H1 (cell line): ENCODE results near the gene MAB21L3. TPM values are rescaled to one million over a fixed set of nuclear protein-coding genes. Genes with fewer than 3 reads are reported as not detected.

Experiments used
- EGR1 ChIP-seq: IDR thresholded peaks from 2 replicates; pipeline ENCODE4 v1.6.1; 2011; ENCODE audit warnings: low read depth, low read length, borderline replicate concordance
- SIRT6 ChIP-seq: IDR thresholded peaks from one replicate; pipeline ENCODE4 v1.7.1; 2012; ENCODE audit warnings: low read length, inconsistent platforms
- polyA plus RNA-seq, 7 experiments: library from polyadenylated mRNA; depleted of rRNA in 3 of 7; stranded (reverse) in 5 of 7; unstranded in 2 of 7; fragments of >200 nt in 5 of 7; fragments of 200-250 nt in 2 of 7; gene quantifications; 1 replicate in 5 of 7; 2 replicates in 1 of 7; 4 replicates in 1 of 7; pipeline versions ENCODE4 v1.2.1 to v1.2.3, GENCODE V29; 2011 to 2013; ENCODE audit warnings: missing spikeins in 2 of 7, mixed read lengths in 2 of 7
- total RNA-seq: library from RNA; stranded (reverse); fragmentation: NEBNext Ultra II Directional; extraction: Animal tissue kit (Norgen Biotek cat#: 25700); gene quantifications from 2 replicates; pipeline ENCODE4 v1.2.1, GENCODE V29; 2021
- TF ChIP-seq, protein P1 (sequence below), 3 experiments: IDR thresholded peaks; 1 replicate in 2 of 3; 2 replicates in 1 of 3; pipeline versions ENCODE4 v1.5.1 to v1.6.1; 2011; ENCODE audit warnings: low read length in 3 of 3, mild to moderate bottlenecking in 3 of 3, inconsistent platforms in 2 of 3, low read depth in 1 of 3, moderate library complexity in 1 of 3; ENCODE audit not compliant: insufficient read depth in 1 of 3; ENCODE audit errors: control extremely low read depth in 1 of 3

MAB21L3 gene
- total and polyA plus RNA-seq, 2 of the 8 experiments (the other 6 are each of a cell fraction or from before 2014, with no cell fraction given): not detected

DNA sequence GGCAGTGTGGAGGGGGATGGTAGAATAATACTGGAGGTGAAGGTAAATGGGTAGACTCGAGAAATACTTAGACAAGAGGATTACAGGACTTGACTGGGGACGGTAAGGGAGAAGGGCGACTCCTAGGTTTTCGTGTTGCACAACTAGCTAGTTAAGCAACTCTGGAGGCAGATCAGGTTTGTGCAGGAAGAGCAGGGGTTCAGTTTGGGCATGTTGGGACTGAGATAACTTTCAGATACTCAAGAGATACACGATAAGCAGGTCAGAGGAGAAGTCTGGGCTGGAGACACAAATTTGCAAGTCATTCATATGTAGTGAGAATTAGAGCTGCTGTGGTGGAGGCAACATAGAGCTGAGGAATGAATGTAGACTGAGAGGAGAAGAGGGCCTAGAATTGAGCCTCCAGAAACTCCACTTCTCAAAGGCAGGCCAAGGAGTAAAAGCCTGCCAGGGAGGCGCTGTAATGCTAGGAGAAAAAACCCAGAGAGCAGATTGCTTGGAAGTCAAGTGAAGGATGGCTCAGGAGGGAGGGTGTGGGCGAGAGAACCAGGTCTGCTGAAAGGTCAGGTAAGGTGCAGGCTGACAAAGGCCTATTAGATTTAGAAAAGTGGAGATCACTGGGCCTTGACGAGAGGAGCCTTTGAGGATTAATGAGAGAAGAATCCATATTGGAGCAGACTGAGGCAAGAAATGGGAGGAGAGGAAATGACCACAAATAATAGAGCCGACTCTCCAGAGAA is 20.8 kb downstream of the MAB21L3 start (continued):
- TF ChIP-seq SIRT6 (no peak), EGR1 (no peak)
- TF ChIP-seq, protein P1, sequence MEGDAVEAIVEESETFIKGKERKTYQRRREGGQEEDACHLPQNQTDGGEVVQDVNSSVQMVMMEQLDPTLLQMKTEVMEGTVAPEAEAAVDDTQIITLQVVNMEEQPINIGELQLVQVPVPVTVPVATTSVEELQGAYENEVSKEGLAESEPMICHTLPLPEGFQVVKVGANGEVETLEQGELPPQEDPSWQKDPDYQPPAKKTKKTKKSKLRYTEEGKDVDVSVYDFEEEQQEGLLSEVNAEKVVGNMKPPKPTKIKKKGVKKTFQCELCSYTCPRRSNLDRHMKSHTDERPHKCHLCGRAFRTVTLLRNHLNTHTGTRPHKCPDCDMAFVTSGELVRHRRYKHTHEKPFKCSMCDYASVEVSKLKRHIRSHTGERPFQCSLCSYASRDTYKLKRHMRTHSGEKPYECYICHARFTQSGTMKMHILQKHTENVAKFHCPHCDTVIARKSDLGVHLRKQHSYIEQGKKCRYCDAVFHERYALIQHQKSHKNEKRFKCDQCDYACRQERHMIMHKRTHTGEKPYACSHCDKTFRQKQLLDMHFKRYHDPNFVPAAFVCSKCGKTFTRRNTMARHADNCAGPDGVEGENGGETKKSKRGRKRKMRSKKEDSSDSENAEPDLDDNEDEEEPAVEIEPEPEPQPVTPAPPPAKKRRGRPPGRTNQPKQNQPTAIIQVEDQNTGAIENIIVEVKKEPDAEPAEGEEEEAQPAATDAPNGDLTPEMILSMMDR (IDR thresholded peaks at IDR 0.05; ENCODE audit: control extremely low read depth in 1 of 3, insufficient read depth in 1 of 3, low read depth in 1 of 3, low read length in 3 of 3): no peak
- TF ChIP-seq, all 59 proteins: peak for 0
